ENCODE measurements around the gene BCL2.

The BCL2 gene

DNA sequence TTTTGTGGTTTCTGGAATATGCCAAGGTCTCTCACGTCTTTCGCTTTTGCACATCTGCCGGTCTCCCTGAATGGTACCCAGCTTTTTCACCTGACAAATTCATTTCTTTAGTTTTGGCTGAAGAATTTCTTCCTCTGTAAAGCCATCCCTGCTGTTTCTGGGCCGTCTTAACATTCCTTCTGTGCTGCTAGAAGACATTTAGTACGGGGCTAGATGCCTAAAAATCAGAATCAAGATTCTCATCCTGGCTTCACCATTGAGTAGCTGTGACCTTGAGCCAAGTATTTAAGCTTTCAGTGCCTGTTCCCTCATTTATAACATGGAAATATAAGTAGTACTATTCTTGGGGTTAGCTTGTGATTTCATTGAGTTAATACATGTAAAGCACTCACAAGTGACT, 6.4 kb upstream of the BCL2 start:
- no peak for DNase-seq (ENCODE audit: low read depth, low spot score)

DNA sequence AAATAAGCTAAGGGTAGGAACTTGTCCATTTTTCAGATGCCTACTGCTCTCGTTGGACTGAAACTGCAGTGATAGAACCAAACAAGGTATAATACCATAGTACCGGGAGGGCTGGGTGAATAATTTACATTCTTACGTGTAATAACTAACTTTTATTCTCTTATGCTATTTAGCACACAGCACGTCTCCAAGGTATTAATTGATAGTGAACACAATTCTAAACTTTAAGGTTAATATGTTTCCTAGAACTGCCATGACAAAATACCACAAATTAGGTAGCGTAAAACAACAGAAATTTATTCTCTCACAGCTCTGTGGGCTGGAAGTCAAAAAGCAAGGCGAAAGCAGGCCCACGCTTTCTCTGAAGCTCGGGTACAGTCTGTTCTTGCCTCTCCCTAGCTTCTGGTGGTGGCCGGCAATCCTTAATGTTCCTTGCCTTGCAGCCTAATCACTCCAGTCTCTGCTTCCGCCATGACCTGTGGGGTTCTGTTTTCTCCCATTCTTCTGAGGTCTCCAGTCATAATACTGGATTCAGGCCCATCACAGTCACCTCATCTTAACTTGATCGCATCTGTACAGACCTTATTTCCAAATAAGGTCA, 5.6 kb upstream of the BCL2 start:
- no peak for DNase-seq (ENCODE audit: low read depth, low spot score)

DNA sequence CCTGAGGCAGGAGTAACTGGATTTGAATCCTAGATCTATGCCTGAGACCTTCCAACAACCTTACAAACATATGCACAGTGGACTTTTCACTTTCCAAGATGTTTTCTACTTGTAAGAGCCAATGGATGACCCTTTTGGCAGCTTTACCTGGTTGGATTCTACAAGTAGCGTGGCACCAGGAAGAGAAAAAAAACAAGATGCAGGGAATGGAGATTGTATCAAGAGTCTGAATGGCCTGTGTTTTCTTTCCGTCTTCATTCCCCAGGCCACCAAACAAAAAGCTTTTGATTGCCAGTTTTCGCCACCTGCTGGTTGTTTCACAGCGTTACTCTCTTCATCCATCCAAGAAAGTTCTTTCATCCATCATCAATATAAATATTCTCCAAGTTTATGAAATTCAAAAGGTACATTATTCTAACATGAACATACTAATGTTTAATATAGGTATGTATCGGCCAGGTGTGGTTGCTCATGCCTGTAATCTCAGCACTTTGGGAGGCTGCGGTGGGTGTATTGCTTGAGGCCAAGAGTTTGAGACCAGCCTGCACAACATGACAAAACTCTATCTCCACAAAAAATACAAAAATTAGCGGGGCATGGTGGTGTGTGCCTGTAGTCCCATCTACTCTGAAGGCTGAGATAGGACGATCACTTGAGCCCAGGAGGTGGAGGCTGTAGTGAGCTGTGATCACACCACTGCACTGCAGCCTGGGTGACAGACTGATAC, 3.5 kb upstream of the BCL2 start:
- no peak for DNase-seq (ENCODE audit: low read depth, low spot score)

DNA sequence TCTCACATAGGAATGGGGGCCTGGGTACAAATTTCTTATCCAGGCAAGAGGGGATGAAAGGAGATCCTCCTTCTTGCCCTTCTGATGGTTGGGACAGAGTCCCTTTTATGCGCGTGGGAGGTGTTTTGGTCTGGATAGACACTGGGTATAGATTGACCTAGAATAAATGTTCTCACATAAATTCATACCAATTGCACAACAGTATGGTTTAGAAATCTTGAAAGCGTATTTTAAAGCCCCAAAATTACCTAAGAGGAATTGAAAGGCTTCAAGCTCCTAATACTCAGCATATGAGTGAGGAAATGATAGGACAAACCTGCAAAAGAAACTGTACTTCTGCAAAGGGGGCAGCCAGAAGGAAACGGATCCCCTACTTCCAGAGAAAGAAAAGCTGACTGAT, 2.6 kb upstream of the BCL2 start:
- no peak for DNase-seq (ENCODE audit: low read depth, low spot score)

DNA sequence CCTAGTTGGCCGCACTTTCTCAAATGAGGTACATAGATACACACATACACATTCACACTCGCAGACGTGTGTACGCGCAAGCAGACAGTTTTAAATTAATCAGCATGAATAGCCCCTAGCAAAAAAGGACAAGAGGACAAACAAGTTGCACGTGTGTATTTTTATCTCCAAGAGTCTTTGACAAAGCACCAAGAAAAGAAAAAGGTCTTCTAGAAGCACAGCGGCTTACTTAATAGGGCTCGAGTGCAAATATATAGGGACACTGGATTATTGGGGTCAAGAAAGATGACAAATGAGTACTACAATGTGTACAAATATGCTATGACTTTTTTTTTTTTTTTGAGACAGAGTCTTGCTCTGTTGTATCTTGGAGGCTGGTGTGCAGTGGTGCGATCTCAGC, 1.7 kb upstream of the BCL2 start:
- DNase-seq (ENCODE audit: low read depth, low spot score) = no peak

DNA sequence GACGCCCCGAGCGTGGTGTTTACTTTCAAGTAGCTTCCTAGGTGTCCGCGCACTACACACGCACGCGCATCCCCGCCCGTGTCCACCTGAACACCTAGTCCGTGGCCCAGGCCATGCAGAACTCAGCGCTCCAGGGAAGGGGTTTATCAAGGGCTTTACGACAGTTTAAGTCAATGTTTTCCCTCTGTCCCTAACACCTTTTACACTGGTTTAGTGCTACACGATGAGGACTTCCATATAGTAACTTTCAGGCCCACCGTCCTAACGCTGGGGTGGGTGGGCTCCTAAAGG, 1.4 kb upstream of the BCL2 start:
- no peak for DNase-seq (ENCODE audit: low read depth, low spot score)

DNA sequence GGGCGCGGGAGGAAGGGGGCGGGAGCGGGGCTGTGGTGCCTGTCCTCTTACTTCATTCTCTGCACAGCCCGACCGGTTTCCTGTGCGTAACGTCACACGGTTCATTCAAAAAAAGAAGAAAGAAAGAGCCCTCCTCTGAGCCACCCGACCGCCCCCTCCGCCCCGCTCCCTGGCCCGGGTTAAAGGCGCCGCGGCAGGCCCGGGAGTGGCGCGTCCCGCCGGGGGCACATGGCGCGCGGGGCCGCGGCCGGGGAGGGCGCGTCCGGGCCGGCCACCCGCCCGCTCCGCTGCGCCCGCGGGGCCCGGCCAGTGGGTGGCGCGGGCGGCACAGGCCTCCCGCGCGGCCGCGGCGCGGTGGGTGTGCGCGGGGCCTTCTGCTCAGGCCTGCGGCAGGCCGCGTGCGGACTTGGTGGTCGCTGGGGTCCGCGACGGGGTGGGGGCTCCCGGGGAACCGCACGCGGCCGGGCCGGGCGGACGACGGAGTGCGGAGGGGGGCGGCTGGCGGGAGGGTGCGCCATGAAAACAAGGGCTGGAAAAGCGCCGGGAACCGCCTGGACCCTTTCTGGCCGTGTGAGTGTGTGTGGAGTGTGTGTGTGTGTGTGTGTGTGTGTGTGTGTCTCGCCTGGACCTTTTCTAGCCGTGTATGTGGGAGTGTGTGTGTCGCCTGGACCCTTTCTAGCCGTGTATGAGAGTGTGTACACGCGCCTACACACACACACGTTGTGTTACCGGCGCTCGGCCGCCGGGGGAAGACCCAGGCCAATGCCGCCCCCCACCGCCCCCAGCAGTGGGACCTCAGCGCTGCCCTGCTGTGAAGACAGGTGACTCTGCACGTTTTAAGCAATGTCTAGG, 780 bp upstream of the BCL2 start:
- DNase-seq (ENCODE audit: low read depth, low spot score) = no peak

DNA sequence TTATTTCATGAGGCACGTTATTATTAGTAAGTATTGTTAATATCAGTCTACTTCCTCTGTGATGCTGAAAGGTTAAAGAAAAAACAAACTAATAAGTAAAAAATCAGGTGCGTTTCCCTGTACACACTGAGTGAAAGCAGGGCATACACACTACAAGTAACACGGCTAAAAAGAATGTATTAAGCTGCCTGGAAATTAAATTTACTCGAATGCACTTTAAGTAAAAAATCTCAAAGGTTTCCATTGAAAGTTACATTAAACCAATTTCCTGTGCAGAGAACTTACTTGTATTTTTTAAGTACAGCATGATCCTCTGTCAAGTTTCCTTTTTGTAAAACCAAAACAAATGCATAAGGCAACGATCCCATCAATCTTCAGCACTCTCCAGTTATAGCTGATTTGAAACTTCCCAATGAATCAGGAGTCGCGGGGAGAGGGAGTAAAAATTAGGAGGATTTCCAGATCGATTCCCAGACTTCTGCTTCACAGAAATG, 633 bp downstream of the BCL2 start:
- DNase-seq (ENCODE audit: low read depth, low spot score) = no peak

DNA sequence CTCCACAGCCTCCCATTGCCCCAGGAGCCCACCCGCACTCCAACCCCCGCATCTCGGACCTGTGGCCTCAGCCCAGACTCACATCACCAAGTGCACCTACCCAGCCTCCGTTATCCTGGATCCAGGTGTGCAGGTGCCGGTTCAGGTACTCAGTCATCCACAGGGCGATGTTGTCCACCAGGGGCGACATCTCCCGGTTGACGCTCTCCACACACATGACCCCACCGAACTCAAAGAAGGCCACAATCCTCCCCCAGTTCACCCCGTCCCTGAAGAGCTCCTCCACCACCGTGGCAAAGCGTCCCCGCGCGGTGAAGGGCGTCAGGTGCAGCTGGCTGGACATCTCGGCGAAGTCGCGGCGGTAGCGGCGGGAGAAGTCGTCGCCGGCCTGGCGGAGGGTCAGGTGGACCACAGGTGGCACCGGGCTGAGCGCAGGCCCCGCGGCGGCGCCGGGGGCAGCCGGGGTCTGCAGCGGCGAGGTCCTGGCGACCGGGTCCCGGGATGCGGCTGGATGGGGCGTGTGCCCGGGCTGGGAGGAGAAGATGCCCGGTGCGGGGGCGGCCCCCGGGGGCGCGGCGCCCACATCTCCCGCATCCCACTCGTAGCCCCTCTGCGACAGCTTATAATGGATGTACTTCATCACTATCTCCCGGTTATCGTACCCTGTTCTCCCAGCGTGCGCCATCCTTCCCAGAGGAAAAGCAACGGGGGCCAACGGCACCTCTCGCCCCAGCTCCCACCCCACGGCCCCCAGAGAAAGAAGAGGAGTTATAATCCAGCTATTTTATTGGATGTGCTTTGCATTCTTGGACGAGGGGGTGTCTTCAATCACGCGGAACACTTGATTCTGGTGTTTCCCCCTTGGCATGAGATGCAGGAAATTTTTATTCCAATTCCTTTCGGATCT, 1.3 kb downstream of the BCL2 start:
- no peak for DNase-seq (ENCODE audit: low read depth, low spot score)

DNA sequence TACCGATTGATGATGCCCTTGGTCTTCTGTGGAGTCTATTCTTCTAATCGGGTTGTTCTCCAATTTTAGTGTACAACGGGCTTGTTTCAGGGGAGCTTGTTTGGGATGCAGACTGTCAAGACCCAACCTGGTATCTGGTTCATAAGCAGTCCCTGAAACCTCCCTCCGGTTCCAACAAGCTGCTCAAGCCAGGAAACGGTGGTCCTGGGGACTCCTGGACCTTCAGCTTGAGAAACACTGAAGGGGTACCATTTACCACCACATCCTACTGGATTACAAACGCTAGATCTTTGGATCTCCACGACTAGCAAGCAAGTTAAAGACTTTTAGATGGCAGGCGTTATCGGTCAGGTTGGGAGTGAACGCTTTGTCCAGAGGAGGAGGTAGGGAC, 2.0 kb downstream of the BCL2 start:
- DNase-seq (ENCODE audit: low read depth, low spot score) = no peak

DNA sequence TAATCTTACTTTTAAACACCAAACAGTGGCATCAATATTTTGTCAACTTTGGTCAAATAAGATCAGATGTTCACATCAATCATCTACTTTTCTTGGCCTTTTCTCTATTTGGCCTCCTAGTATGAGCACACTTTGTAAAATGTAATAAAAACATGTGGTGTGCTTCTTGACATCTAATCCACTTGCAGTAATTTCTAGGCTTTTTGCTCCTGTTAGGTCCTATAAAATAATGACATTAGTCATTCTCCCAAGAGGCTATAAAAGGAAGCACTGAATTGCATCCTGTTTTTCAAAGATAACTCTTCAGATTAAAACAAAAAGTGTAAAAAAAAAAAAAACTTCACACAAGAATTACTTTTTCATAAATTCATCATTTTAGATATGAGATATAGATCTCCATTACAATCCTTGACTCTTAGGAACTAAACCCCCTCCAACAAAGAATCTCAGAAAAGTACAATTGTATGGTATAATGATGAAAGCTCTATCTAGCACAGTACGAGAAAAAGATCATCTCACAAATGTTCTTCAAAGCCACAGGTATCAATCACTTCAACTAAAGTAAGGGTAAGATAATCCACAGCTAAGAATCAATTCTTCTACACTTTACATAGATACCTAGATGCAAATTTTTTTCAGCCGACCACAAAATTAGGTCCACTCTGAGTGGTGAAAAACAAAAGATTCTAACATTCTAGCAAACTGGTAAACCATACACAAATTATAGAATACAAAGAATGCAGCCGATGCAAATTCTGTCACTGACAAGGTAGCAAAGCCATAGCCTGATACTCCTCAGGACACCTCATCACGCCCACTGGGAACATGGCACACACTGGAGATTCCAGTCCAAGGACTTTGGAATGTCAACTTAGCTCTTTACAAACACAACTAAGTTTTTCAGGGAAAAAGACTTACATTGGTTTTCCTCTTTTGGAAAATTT, 2.7 kb downstream of the BCL2 start:
- DNase-seq (ENCODE audit: low read depth, low spot score) = no peak

DNA sequence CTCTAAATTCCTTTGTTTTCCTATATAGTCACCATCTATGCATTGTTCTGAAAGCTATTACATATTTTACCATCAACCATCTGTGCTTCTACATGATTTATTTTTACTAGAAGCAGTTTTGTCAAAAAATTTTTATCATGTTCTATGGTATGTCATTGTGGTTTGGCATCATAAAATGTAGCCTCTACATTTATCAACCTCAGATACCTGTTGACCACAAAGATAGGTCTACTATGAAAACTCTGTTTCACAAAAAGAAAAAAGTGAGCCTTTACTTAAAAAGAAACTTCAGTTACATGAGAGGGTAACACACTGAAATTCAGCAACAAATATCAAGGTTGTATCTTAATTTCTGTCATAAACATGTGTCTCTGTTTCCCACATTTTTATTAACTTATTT, 3.7 kb downstream of the BCL2 start:
- no peak for DNase-seq (ENCODE audit: low read depth, low spot score)

DNA sequence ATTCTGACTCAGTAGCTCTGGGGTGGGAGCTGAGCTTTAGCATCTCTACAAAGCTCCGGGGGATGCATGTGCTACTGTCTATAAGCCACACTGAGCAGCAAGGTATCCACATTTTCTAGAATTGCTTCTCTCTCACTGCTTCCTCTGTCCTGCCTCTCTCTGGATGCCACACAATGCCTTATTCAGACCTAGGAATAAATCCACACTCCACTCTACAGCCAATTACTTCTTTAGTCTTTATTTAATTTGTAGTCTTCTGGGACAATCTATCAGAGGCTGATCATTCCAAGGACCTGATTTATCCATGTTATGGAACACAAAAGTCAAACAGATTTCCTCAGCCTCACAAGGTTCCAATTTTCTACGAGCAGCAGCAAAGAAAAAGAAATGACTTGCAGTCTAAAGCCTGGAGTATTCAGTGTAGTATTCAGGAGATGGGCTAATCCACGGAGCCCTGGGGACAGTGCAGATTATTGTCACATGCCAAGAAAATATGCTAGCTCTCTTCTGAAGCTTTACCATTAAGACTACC, 4.4 kb downstream of the BCL2 start:
- no peak for DNase-seq (ENCODE audit: low read depth, low spot score)

DNA sequence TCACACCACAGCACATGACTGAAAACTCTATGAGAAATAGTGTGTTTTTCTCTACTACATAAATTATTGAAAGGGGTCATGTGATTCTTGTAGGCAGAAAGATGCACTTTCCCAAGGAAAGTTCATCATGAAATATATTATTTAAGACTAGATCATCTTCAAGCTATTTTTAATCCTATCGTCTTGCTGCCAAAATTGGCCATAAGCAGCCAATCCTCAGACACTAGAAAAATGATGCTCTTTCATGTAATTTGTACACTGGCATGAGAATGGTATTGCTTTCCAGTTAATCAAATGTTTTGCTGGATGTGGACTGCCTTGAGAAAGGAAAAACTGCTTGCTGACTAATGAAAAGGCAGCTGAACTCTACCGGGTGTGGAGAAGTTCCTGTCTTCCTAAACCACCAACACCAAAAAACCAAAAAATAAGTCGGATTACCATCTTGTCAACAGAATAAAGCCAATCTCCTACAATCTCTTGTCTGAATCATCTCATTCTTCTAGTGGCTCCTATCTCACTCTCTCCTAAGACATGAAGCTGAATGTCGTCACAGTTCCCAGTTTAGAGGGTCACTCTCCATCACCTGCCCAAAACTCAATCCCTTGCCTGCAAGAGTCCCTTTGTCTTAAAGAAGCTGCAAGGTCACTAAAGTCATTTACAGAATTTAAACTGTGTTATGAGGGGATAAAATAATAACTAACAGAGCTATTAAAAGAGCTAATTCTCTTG, 5.3 kb downstream of the BCL2 start:
- no peak for DNase-seq (ENCODE audit: low read depth, low spot score)

DNA sequence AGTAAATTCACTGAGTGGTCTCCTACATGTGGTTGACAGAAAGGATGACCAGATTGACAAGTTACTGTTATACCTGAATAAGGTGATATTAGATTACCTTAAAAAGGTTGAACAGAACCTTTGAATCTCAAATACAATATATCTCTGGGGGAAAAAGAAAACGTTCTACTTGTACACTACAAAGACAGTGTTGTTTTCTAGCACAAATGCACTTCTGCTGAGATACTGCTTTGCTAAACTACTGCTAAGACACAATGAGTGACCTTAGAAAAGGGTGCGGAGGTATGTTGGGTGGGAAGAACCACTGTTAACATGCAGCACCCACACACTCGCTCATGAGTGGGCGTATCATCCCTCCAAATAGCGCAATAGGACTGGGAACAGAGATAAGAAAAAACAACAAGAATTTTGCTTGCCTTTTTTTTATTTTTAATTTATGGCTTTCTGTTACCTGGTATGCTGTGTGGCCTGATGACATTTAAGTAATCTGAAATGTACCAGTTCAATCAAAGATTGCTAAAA, 6.1 kb downstream of the BCL2 start:
- no peak for DNase-seq (ENCODE audit: low read depth, low spot score)

DNA sequence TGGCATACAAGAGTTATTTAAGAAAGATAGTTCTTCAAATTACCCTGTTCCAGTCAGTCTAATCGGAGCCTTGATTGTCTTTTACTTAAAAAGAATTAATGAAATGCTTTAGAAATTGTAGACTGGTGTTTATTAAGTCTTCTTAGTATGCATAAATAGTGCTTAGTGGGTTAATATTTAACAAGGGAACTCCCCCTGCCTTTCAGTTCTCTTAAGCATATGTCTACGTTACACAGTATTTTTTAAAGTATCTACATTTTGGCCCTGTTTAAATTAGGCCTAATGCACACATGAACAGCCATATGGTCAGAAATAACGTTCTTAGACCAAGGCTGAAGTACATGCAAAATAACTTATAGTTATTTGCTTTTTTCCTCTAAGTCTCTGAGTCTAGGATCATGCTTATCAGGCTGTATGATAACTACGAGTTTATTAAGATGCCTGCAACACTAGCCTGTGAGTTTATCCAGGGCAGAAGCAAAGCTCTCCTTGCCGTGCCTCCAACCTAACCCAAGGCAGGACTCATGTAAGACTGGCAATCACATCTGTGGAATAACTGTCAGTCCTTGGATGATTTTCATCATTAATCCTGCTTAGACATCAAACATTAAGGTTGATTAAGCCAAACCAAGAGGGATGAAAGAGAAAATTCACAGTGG, 6.7 kb downstream of the BCL2 start:
- DNase-seq (ENCODE audit: low read depth, low spot score) = no peak

DNA sequence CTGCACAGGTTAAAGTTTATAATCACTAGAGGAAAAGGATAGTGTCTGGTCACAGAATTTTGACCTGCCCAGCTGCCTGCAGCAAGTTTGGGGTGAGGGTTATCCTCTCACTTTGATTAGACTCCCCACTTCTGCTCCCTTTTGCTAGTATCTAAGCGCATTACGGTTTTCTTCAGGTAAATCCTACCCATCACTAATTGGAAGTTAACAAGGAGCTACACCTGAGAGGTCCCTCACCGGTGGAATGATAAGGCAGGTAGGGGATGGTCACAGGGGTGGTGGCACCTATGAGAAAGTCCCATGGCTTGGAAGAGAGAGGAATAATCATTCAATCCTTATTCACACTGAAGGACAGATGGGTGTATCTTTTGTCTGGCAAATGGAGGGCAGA, 7.6 kb downstream of the BCL2 start:
- DNase-seq (ENCODE audit: low read depth, low spot score) = no peak

DNA sequence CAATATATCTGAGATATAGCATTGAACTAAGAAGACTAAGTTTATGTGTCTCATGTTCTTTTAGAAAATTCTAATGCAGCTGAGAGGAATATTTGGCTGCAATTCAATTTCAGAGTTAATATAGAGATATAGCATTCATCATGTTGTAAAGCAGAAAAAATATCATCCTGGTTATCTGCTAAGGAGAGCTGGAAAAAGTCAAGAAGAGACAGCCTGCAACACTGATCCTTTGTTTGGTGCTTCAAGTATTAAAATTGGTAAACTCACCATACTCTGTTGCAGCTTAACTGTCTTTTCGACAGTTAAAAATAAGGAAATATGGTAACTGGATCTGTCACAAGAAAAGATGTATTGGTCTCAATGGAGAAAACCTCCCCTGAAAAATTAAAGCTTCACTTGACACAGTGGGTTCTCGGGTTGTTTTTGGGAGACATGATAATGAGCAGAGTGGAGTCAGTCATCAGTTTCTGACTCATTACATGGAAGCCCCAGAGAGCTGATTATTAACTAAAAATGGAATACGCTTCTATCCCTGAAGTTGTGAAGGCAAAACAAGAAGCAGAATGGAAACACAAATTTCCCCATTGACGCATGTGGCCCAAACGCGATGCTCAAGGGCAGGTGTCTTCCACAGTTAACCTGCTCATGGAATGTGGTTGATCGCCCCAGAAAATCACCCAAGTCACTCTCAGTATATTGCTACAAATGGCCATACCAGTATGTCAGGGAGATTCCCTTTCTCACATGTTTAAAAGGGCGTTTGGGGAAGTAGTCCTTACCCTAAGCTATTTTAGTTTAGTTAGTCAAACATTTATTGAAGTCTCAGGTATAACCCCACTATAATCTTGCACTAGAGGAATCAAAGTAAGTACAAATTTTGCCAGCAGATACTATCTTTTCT, 8.2 kb downstream of the BCL2 start:
- no peak for DNase-seq (ENCODE audit: low read depth, low spot score)
